CD4-positive, alpha-beta T cell (primary cell): ENCODE measurements around the gene SLC16A11. TPM values are rescaled to one million over a fixed set of nuclear protein-coding genes. Genes with fewer than 3 reads are reported as not detected.
"Not testable (repeated sequence)": the region's sequence is repeated elsewhere in the genome, so short reads cannot be mapped to it uniquely, and the experiment has no call there.

ENCODE experiments used
- ATAC-seq: fragments of 200-7000 bp; cut with Tn5 transposase; one replicate; pipeline ENCODE4 v1.10.0; 2022; ENCODE audit warnings: mild to moderate bottlenecking; ENCODE audit not compliant: poor library complexity
- CTCF ChIA-PET: fragments of 350-600 bp; sonication (Branson Sonifier 250); formaldehyde crosslinking; loops from one replicate; lab custom pipeline; 2021; ENCODE audit warnings: antibody characterized with exemption, inconsistent platforms; lab: Charles Lee
- POLR2A ChIA-PET: fragments of 350-600 bp; sonication (Branson Sonifier 250); formaldehyde crosslinking; loops from one replicate; lab custom pipeline; 2021; ENCODE audit warnings: antibody characterized with exemption, inconsistent platforms; lab: Charles Lee
- DNase-seq, 14 experiments: peaks; one replicate each; pipeline ENCODE4 v3.0.0-alpha.2; 2013 to 2020; ENCODE audit warnings: mixed read lengths in 2 of 14
- H3K27ac ChIP-seq, 2 donors: one replicate each; pipeline versions ENCODE4 v1.5.1 to v1.7.0; 2013; ENCODE audit warnings: low read length in 2 of 2, low read depth in 1 of 2, mild to moderate bottlenecking in 1 of 2
- H3K27me3 ChIP-seq, 2 experiments: 1 replicate in 1 of 2; 2 replicates in 1 of 2; pipeline versions ENCODE4 v1.6.1 to v1.7.0; 2013; ENCODE audit warnings: low read length in 2 of 2, control low read depth in 1 of 2, mild to moderate bottlenecking in 1 of 2, moderate library complexity in 1 of 2; ENCODE audit not compliant: insufficient read depth in 2 of 2, control insufficient read depth in 1 of 2
- H3K36me3 ChIP-seq: one replicate; pipeline ENCODE4 v1.6.1; 2013; ENCODE audit warnings: low read length, control low read depth; ENCODE audit not compliant: insufficient read depth
- H3K4me1 ChIP-seq: one replicate; pipeline ENCODE4 v1.6.1; 2013; ENCODE audit warnings: low read length, control low read depth; ENCODE audit not compliant: insufficient read depth
- H3K4me3 ChIP-seq: one replicate; pipeline ENCODE4 v1.5.1; 2013; ENCODE audit warnings: mild to moderate bottlenecking, low read length, moderate library complexity
- H3K9me3 ChIP-seq, 2 experiments: 1 replicate in 1 of 2; 2 replicates in 1 of 2; pipeline versions ENCODE4 v1.6.1 to v1.7.0; 2013; ENCODE audit warnings: low read length in 2 of 2, mild to moderate bottlenecking in 2 of 2, control low read depth in 1 of 2, moderate library complexity in 1 of 2; ENCODE audit not compliant: control insufficient read depth in 1 of 2, insufficient read depth in 1 of 2
- H3K27ac Mint-ChIP-seq: one replicate; pipeline ENCODE4 v1.8.0; 2020; ENCODE audit warnings: mixed read lengths
- H3K27me3 Mint-ChIP-seq: one replicate; pipeline ENCODE4 v1.8.0; 2021; ENCODE audit warnings: mixed read lengths
- H3K36me3 Mint-ChIP-seq: one replicate; pipeline ENCODE4 v1.8.0; 2021; ENCODE audit warnings: low read depth, mixed read lengths
- H3K4me1 Mint-ChIP-seq: one replicate; pipeline ENCODE4 v1.8.0; 2021; ENCODE audit warnings: low read depth, mixed read lengths
- H3K4me3 Mint-ChIP-seq: one replicate; pipeline ENCODE4 v1.8.0; 2020; ENCODE audit warnings: mild to moderate bottlenecking, mixed read lengths
- H3K9me3 Mint-ChIP-seq: one replicate; pipeline ENCODE4 v1.8.0; 2020; ENCODE audit warnings: mixed read lengths
- CTCF ChIP-seq: fragments of 200-600 bp; IDR thresholded peaks from one replicate; pipeline ENCODE4 v1.8.0; 2022; ENCODE audit warnings: antibody characterized with exemption, mild to moderate bottlenecking
- intact Hi-C, 2 experiments: fragments of 100-400 bp; cut with DNase I in 1 of 2; cut with micrococcal nuclease in 1 of 2; formaldehyde crosslinking; loops; one replicate each; pipeline versions ENCODE4 v1.15.1 to v1.9.0; 2023 to 2025; cut with DNase I, micrococcal nuclease
- total RNA-seq, 174 experiments: library from RNA in 2 of 174; stranded (reverse) in 2 of 174; gene quantifications; one replicate each; pipeline ENCODE4 v1.2.3 and lab custom pipeline; 2021 to 2026

SLC16A11 gene
- total RNA-seq, 2 experiments from 2014 or later, result 1.1 to 1.4 TPM

- Histone ChIP-seq H3K27me3 (no peaks in the 10 kb centered on the region), H3K4me3 (no peak overlapping the region), H3K9me3 (no peaks in the 10 kb centered on the region), H3K4me1 (no peaks in the 10 kb centered on the region), H3K27ac (no peak overlapping the region), H3K36me3 (no peaks in the 10 kb centered on the region)
- Mint-ChIP-seq H3K27ac (no peak overlapping the region), H3K36me3 (no peaks in the 10 kb centered on the region), H3K9me3 (no peaks in the 10 kb centered on the region), H3K27me3 (peaks cover 19% of the 10 kb centered on the region), H3K4me3 (no peak overlapping the region), H3K4me1 (no peaks in the 10 kb centered on the region)
- DNase-seq (no peak), ATAC-seq (no peak)
- ChIA-PET POLR2A (no interaction called here), CTCF (no interaction called here)
- no peak for TF ChIP-seq CTCF
- intact Hi-C loops, result no loop called here
These were observed 15.0 kb upstream of the SLC16A11 start for GRCh38 chr17:7058831-7059447.

GRCh38 chr17:7056386-7056785 lies 12.5 kb upstream of the SLC16A11 start:
- no peaks in the 10 kb centered on the region for H3K9me3 ChIP-seq
- H3K4me1 Mint-ChIP-seq, result peaks cover 5% of the 10 kb centered on the region
- TF ChIP-seq CTCF, result no peak
- no peaks in the 10 kb centered on the region for H3K9me3 Mint-ChIP-seq
- H3K4me3 ChIP-seq, result no peak overlapping the region
- CTCF ChIA-PET, result no interaction called here
- DNase-seq, result no peak
- no peaks in the 10 kb centered on the region for H3K27me3 ChIP-seq
- H3K36me3 ChIP-seq, result no peaks in the 10 kb centered on the region
- no peaks in the 10 kb centered on the region for H3K36me3 Mint-ChIP-seq
- H3K4me1 ChIP-seq, result no peaks in the 10 kb centered on the region
- H3K4me3 Mint-ChIP-seq, result no peak overlapping the region
- peaks cover 10% of the 10 kb centered on the region for H3K27me3 Mint-ChIP-seq
- no peak for ATAC-seq
- POLR2A ChIA-PET, result no interaction called here
- no peak overlapping the region for H3K27ac Mint-ChIP-seq
- no peak overlapping the region for H3K27ac ChIP-seq
- intact Hi-C loops, result no loop called here

GRCh38 chr17:7050583-7050982 lies 6.7 kb upstream of the SLC16A11 start:
- H3K27ac Mint-ChIP-seq, intact Hi-C loops, H3K36me3 ChIP-seq, H3K9me3 Mint-ChIP-seq, DNase-seq, H3K4me3 ChIP-seq, POLR2A ChIA-PET, H3K9me3 ChIP-seq, H3K27me3 Mint-ChIP-seq, H3K36me3 Mint-ChIP-seq, H3K4me3 Mint-ChIP-seq, H3K27ac ChIP-seq, ATAC-seq, H3K27me3 ChIP-seq: not testable (repeated sequence)
- CTCF ChIA-PET, result interaction anchor here (2.2 to 2.7 kb wide), 2 partner anchors 82 to 127 kb away, joined by 12 to 14 read pairs; no protein-coding TSS in a partner anchor
- peaks cover 28% of the 10 kb centered on the region for H3K4me1 Mint-ChIP-seq
- H3K4me1 ChIP-seq, result peaks cover 21% of the 10 kb centered on the region
